ENCODE measurements around the gene KRT36.

KRT36 gene

DNA sequence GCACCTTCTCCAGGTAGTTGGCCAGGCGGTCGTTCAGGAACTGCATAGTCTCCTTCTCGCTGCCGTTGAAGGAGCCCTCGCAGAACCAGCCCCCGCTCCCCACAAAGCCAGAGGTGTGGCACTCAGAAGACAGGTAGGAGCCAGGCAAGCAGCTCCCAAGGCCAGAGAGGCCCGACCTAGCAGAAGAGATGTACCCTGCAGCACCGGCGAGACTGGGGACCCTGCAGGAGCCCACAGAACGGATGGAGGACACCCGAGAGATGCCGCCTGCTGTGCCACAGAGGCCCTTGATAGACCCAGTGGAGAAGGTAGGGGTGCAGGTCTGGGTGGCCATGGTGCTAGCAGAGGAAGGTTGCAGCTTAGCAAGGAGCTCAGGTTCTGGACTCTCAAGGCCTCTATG, at the start of gene KRT36:
KRT36 (minus strand) TSS at position 380 of the 400 bp plus-strand sequence; CDS start at position 334, 46 bp downstream.
- intact Hi-C loops (cut with micrococcal nuclease), result loop anchor here (5.0 kb wide), 1 partner anchor 173 kb away; no protein-coding TSS in a partner anchor
- Mint-ChIP-seq H3K27me3 (peaks cover 7% of the 10 kb centered on the region), H3K36me3 (ENCODE audit: low read depth) (no peaks in the 10 kb centered on the region), H3K9me3 (no peaks in the 10 kb centered on the region), H3K4me1 (ENCODE audit: low read depth) (peaks cover 65% of the 10 kb centered on the region), H3K27ac (peak within 1 kb of the TSS; percentile 68), H3K4me3 (peak within 1 kb of the TSS; percentile 21)

DNA sequence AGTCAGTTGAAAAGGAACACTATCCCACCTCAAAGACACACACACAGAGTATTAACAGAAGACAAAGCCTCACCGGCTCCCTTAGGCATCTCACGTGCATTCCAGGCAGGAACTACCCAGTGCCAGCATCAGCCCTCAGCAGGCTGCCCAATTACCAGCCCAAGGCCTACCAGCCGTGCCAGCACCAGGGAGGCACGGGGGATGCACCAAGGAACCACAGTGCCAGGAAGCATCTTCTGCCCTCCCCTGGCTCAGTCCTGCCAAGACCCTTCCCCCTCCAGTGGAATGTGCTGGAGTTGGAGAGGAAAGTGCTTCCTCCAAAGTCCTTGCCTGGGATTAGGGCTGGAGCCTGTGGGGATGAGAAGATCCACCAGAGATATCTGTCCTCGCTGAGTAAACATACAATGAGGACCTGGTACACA, 49.4 kb upstream of the KRT36 start:
- H3K27me3 Mint-ChIP-seq, result peaks cover 41% of the 10 kb centered on the region
- H3K4me3 Mint-ChIP-seq, result no peak overlapping the region
- no peaks in the 10 kb centered on the region for H3K4me1 Mint-ChIP-seq (ENCODE audit: low read depth)

DNA sequence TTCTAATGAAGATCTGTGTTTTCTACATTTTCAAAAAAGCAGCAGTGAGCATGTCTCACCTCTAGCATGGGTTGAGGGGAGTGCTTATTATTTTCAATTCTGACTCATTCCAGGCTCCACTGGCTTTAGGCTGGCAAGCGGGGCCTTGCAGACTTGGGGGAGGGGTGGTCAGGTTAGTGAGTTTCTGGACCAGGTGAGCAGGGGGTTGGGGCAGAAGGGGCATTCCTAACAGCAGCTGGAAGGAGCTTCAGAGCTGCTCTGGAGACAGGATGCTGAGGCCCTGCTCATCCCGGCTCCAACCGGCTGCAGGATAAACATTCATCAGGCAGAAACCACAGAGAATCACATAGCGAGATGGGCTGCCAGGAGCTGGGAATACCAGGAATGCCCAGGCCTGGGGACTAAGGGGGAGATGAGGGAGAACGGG, 48.9 kb upstream of the KRT36 start:
- H3K27me3 Mint-ChIP-seq, result peaks cover 42% of the 10 kb centered on the region
- no peak overlapping the region for H3K27ac Mint-ChIP-seq
- H3K4me1 Mint-ChIP-seq (ENCODE audit: low read depth), result no peaks in the 10 kb centered on the region
- H3K36me3 Mint-ChIP-seq (ENCODE audit: low read depth), result no peaks in the 10 kb centered on the region
- no peak overlapping the region for H3K4me3 Mint-ChIP-seq
- H3K9me3 Mint-ChIP-seq, result no peaks in the 10 kb centered on the region
- intact Hi-C loops (cut with micrococcal nuclease), result no loop called here

More for the DNA sequence above, 49.4 kb upstream of the KRT36 start:
- H3K36me3 Mint-ChIP-seq (ENCODE audit: low read depth), result no peaks in the 10 kb centered on the region
- no peak overlapping the region for H3K27ac Mint-ChIP-seq
- no peaks in the 10 kb centered on the region for H3K9me3 Mint-ChIP-seq
- intact Hi-C loops (cut with micrococcal nuclease), result no loop called here

DNA sequence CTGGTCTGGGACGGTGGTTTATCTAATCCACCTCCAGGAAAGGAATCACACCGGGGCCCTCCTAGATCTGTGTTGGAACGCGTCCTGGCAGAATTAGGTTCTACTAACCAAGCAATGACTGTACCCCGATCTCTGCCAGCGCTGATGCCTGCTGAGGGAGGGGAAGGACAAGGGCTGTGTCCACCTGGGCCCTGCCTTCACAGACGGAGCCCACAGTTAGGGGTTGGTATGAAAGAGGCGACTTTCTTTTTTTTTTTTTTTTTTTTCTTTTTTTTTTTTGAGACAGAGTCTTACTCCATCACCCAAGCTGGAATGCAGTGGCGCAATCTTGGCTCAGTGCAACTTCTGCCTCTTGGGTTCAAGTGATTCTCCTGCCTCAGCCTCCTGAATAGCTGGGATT, 48.3 kb upstream of the KRT36 start:
- Mint-ChIP-seq H3K27ac (no peak overlapping the region), H3K9me3 (no peaks in the 10 kb centered on the region), H3K36me3 (ENCODE audit: low read depth) (no peaks in the 10 kb centered on the region), H3K4me3 (no peak overlapping the region), H3K27me3 (peaks cover 45% of the 10 kb centered on the region), H3K4me1 (ENCODE audit: low read depth) (no peaks in the 10 kb centered on the region)
- intact Hi-C loops (cut with micrococcal nuclease), result no loop called here

DNA sequence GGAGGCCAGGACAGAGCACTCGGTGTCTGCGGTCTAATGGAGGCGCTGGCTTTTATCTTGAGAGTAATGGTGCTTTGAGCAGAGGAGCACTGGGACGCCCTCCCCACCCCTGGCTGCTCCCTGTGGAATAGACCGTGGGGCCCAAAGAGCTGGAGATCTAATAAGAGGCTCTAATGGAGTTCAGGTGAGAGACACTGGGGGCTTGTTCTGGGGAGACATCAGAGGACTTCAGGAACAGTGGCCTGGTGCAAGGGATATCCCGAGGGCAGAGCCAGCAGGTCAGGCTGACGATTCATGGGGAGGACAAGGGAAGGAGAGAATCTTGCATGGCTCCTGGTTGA, 47.9 kb upstream of the KRT36 start:
- H3K4me1 Mint-ChIP-seq (ENCODE audit: low read depth), result no peaks in the 10 kb centered on the region
- no peak overlapping the region for H3K27ac Mint-ChIP-seq
- intact Hi-C loops (cut with micrococcal nuclease), result no loop called here
- no peaks in the 10 kb centered on the region for H3K36me3 Mint-ChIP-seq (ENCODE audit: low read depth)
- H3K9me3 Mint-ChIP-seq, result no peaks in the 10 kb centered on the region
- no peak overlapping the region for H3K4me3 Mint-ChIP-seq
- peaks cover 46% of the 10 kb centered on the region for H3K27me3 Mint-ChIP-seq

DNA sequence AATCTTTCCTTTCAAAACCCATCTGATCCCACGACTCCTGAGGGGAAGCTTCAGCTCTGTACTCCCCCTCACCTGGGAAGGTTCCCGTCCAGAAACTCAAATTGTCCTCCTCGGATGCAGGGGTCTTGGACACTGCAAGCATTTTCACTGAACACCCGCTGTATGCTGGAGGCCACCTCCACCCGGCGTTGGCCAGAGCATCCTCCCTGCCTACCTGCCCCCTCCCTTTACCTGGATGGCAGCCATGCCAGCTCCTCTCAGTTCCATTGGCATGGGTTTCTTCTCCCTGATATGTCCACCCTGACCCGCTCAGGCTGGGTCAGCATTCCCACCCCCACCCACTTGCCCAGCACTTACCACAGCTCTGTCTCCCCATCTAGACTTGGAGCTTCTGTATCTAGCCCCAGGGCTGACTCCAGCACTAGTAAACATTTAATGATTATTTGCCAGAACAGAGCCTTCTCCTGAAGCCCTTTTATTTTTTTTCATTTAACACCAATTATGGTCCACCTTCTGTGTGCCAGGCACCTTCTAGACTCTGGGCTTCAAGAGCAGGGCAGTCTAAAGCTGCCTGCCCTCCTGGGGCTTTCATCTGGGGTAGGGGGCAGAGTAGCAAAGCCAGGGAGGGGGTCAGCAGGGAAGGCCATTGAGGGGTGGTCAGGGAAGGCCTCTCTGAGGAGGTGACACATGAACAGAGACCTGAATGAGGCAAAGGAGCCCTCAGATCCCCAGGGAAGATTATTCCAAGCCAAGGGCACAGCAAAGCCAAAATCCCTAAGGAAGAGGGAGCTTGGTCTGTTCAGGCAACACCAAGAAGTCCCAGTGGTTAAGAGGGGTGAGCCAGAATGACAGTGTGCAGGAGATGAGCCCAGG, 47.3 kb upstream of the KRT36 start:
- intact Hi-C loops (cut with micrococcal nuclease), result no loop called here
- Mint-ChIP-seq H3K36me3 (ENCODE audit: low read depth) (no peaks in the 10 kb centered on the region), H3K4me1 (ENCODE audit: low read depth) (no peaks in the 10 kb centered on the region), H3K27me3 (peaks cover 52% of the 10 kb centered on the region), H3K9me3 (no peaks in the 10 kb centered on the region), H3K27ac (no peak overlapping the region), H3K4me3 (no peak overlapping the region)

DNA sequence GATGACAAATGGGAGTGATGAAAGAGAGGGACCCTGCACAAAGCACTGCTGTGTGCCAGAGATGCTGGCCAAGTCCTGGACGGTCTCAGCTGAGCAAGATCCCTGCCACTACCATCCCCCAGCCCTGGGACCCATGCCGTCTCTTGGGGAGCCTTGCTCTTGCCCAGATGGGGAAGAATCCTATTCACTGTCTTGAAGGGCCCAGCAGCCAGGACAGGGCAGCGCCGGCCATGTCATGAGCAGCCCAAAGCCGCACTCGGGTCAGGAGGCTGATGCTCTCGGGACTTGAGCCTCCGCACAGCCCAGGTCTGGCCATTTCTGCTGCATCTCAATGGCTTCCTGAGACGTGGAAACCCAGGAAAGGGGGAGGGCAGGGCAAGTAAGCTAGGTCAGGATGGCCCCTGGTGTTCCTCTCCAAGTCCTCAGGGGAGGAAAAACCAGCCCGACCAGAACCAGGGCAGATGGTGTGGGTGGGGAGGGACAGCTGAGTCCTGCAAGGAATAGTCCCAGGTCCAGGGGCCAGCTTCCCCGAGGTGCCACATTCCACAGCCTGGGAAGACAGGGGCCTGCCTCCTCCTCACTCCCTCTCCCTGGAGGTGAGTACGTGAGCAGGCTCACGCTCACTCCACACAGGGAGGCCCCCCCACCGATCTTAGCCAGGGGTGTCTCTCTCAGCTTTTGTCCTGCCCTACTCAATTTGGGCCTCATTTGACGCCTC, 46.2 kb upstream of the KRT36 start:
- peaks cover 56% of the 10 kb centered on the region for H3K27me3 Mint-ChIP-seq
- no peak overlapping the region for H3K4me3 Mint-ChIP-seq
- no peaks in the 10 kb centered on the region for H3K4me1 Mint-ChIP-seq (ENCODE audit: low read depth)
- H3K9me3 Mint-ChIP-seq, result no peaks in the 10 kb centered on the region
- H3K36me3 Mint-ChIP-seq (ENCODE audit: low read depth), result no peaks in the 10 kb centered on the region
- intact Hi-C loops (cut with micrococcal nuclease), result no loop called here
- no peak overlapping the region for H3K27ac Mint-ChIP-seq

DNA sequence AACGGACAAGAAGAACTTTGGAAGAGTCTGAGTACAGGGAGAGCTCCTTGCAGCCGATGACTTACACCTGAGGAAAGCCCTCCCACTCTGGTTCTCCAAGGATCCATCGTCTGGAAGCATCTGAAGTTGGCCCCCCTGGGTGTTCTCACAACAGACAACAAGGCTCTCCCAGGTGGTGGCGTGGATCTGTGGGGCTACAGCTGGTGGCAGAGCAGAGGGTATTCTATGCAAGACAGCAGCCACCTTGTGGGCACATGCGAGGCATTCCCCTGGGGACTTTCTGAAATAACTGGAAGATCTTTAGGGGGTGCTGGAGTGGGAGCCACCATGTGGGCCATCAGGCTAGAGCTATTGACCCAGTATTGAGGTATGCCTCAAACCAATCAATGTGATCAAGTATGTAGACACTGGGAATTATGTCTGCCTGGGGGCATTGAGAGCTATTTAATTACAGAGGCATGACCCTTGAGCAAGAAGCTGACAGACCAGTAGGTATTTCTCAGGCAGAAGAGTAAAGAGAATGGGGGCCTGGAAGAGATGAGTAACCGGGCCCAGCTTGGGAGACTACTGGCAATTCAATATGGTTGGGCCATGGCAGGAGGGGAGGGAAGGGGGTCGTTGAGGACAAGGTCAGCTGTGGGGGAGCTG, 45.3 kb upstream of the KRT36 start:
- Mint-ChIP-seq H3K27me3 (peaks cover 64% of the 10 kb centered on the region), H3K9me3 (no peaks in the 10 kb centered on the region), H3K4me1 (ENCODE audit: low read depth) (no peaks in the 10 kb centered on the region), H3K36me3 (ENCODE audit: low read depth) (no peaks in the 10 kb centered on the region), H3K4me3 (no peak overlapping the region), H3K27ac (no peak overlapping the region)
- intact Hi-C loops (cut with micrococcal nuclease), result no loop called here

DNA sequence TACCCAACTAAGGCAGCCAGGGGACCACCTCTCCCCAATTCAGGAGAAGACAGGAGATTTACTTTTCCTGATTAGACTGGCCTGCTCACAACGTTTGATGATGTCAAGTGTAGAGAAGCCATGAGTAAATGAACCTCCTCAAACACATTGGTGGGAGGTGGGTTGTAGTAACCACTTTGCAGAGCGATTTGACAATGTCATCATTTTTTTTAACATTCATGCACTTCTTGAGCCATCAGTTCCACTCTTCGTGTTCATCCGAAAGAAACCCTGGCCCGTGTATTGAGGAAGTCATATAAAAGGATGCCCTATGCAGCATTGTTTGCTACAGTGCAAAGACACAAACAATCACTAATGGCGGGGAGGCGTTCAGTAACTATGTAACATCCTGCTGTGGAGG, 43.9 kb upstream of the KRT36 start:
- no peak overlapping the region for H3K27ac Mint-ChIP-seq
- peaks cover 77% of the 10 kb centered on the region for H3K27me3 Mint-ChIP-seq

DNA sequence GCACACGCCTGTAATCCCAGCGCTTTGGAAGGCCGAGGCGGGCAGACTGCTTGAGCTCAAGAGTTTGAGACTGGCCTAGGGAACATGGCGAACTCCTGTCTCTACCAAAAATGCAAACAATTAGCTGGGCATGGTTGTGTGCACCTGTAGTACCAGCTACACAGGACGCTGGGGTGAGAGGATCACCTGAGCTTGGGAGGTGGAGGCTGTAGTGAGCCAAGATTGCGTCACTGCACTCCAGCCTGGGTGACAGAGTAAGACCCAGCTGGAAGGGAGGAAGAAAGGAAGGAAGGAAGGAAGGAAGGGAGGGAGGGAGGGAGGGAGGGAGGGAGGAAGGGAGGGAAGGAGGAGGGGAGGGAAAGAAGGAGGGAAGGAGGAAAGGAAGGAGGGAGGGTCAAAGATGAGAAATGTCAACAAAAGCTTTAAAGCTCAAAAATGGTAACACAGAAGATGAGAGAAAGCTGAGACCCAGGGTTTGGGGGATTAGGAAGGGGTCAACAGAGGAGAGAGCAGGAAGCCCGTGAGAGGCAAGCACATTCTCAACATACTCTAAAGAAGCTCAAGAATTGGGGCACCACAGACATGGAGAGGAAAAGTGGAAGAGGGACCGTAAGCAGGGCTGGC, 43.3 kb upstream of the KRT36 start:
- Mint-ChIP-seq H3K27ac (no peak overlapping the region), H3K27me3 (peaks cover 81% of the 10 kb centered on the region), H3K9me3 (no peaks in the 10 kb centered on the region), H3K4me1 (ENCODE audit: low read depth) (peaks cover 16% of the 10 kb centered on the region), H3K36me3 (ENCODE audit: low read depth) (no peaks in the 10 kb centered on the region), H3K4me3 (no peak overlapping the region)
- intact Hi-C loops (cut with micrococcal nuclease), result no loop called here

More for the DNA sequence above, 43.9 kb upstream of the KRT36 start:
- Mint-ChIP-seq H3K36me3 (ENCODE audit: low read depth) (no peaks in the 10 kb centered on the region), H3K4me3 (no peak overlapping the region), H3K4me1 (ENCODE audit: low read depth) (peaks cover 10% of the 10 kb centered on the region), H3K9me3 (no peaks in the 10 kb centered on the region)
- intact Hi-C loops (cut with micrococcal nuclease), result no loop called here

DNA sequence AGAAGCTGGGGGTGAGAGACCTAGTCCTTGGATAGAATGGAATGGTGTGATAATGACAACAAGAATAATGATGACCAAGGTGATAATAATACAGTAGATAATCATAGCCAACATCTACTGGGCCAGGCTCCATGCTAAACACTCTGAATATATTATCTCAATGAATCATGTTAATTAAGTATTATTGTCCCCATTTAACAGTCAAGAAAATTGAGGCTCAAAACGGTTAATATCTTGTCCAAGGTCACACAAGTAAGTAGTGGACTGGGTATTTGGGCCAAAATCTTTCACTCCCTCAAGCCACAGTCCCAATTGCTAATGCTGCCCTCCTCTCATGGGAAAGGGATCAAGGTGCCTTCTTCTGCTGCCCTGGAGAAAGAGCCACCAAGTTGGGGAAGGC, 42.3 kb upstream of the KRT36 start:
- no peak overlapping the region for H3K4me3 Mint-ChIP-seq

DNA sequence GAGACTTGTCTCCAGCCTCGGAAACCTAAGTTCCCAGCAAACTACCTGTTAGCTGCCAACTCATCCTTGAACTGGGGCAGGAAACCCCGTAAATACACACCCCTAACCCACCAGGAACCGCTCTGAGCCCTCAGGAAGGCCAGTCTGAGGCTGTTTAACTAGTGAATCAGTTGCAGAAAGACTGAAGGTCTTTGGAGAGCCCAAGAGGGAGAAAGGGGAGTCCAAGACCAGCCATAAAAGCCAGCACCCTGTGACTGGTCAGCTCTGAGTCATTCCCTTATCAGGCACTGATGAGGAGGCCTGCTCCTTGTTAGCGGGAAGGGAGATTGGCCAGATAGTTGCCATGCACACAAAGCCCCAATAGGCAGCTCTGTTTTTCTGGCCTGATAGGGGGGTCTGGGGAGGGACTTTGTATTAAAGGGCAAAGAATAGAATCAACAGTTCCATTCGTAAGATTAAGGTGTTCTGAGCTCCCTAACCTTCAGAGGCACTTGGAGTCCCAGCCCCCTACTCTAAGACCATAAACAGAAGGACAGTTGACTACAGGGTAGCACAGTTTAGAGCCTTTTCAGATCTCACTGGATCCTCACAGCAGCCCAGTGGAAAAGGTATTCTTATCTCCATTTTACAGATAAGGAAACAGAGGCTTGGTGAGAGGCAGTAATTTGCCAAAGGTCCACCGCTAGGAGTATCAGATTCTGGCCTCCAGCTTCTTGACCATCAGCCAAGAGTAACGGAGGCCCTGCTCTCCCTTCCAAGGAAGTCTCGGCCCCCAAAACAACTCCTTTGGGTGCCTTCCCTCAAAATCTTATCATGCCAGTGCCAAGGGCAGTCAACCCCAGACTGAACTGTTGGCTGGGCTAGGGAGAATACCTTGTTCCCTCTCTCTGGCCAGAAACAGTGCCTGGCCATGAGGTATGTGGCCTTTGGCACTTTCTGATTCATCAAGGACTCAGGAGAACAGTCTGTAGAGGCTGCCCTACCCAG, 40.6 kb upstream of the KRT36 start:
- intact Hi-C loops (cut with micrococcal nuclease), result no loop called here
- H3K36me3 Mint-ChIP-seq (ENCODE audit: low read depth), result no peaks in the 10 kb centered on the region
- peaks cover 25% of the 10 kb centered on the region for H3K4me1 Mint-ChIP-seq (ENCODE audit: low read depth)
- H3K27ac Mint-ChIP-seq, result no peak overlapping the region
- H3K4me3 Mint-ChIP-seq, result no peak overlapping the region
- H3K9me3 Mint-ChIP-seq, result no peaks in the 10 kb centered on the region
- H3K27me3 Mint-ChIP-seq, result peaks cover 83% of the 10 kb centered on the region

More for the DNA sequence above, 42.3 kb upstream of the KRT36 start:
- peaks cover 25% of the 10 kb centered on the region for H3K4me1 Mint-ChIP-seq (ENCODE audit: low read depth)
- no peaks in the 10 kb centered on the region for H3K36me3 Mint-ChIP-seq (ENCODE audit: low read depth)
- peaks cover 83% of the 10 kb centered on the region for H3K27me3 Mint-ChIP-seq
- H3K9me3 Mint-ChIP-seq, result no peaks in the 10 kb centered on the region
- intact Hi-C loops (cut with micrococcal nuclease), result no loop called here
- H3K27ac Mint-ChIP-seq, result no peak overlapping the region

DNA sequence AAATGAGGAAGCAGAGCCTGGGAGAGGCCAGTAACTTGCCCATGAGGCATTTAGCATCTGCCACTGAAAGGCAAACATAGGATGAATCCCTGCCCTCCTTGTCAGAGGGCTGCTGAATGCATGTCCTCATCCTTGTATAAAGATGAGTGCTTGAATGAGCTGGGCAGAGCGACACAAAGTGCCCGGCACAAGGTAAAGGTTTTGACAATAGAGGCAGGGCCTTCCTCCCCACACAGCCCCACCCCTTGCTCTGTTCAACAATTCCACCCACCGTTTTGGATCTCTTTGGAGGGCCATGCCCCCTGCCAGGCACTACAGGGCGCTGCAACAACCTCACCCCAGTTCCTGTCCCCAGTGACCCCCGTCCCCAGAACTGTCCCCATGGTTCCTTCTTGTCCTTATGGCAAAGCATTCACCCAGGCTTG, 39.8 kb upstream of the KRT36 start:
- no peaks in the 10 kb centered on the region for H3K9me3 Mint-ChIP-seq
- H3K27ac Mint-ChIP-seq, result no peak overlapping the region
- peaks cover 83% of the 10 kb centered on the region for H3K27me3 Mint-ChIP-seq
- H3K4me1 Mint-ChIP-seq (ENCODE audit: low read depth), result peaks cover 25% of the 10 kb centered on the region
- H3K36me3 Mint-ChIP-seq (ENCODE audit: low read depth), result no peaks in the 10 kb centered on the region
- H3K4me3 Mint-ChIP-seq, result no peak overlapping the region
- intact Hi-C loops (cut with micrococcal nuclease), result no loop called here

Measured in dendritic cell treated with granulocyte-macrophage colony-stimulating factor and Interleukin-4, amounts not matched to agents 40 ng/mL and 50 ng/mL, for 4 days (primary cell).